ENCODE measurements around the gene GORASP2. TPM values are rescaled to one million over a fixed set of nuclear protein-coding genes. Genes with fewer than 3 reads are reported as not detected.

Gene GORASP2
- total RNA-seq, 2 donors from 2014 or later, result 90.9 to 104 TPM

GRCh38 chr2:170940066-170940465 lies 11.0 kb downstream of the GORASP2 start:
- Histone ChIP-seq H3K9ac (ENCODE audit: extremely low read depth, low read length, poor library complexity, severe bottlenecking) (no peak overlapping the region), H3K4me3 (ENCODE audit: low read length) (no peak overlapping the region), H3K36me3 (ENCODE audit: control insufficient read depth, insufficient read depth, low read length) (peaks cover 40% of the 10 kb centered on the region), H3K27ac (ENCODE audit: low read depth, low read length) (no peak overlapping the region), H3K27me3 (ENCODE audit: control insufficient read depth, insufficient read depth, low read length, poor library complexity, severe bottlenecking) (no peaks in the 10 kb centered on the region), H3K4me1 (ENCODE audit: control insufficient read depth, insufficient read depth, low read length) (no peaks in the 10 kb centered on the region), H3K9me3 (ENCODE audit: control insufficient read depth, low read length) (no peaks in the 10 kb centered on the region)
- Mint-ChIP-seq H3K36me3 (ENCODE audit: low read depth) (peaks cover 18% of the 10 kb centered on the region), H3K9me3 (no peaks in the 10 kb centered on the region), H3K27ac (peak overlapping the region; percentile 12), H3K4me1 (peaks cover 9% of the 10 kb centered on the region), H3K4me3 (no peak overlapping the region), H3K27me3 (ENCODE audit: insufficient read depth) (no peaks in the 10 kb centered on the region)
- no peak for TF ChIP-seq CTCF (conservative IDR thresholded peaks at IDR 0.05)
- no peak for DNase-seq

DNA sequence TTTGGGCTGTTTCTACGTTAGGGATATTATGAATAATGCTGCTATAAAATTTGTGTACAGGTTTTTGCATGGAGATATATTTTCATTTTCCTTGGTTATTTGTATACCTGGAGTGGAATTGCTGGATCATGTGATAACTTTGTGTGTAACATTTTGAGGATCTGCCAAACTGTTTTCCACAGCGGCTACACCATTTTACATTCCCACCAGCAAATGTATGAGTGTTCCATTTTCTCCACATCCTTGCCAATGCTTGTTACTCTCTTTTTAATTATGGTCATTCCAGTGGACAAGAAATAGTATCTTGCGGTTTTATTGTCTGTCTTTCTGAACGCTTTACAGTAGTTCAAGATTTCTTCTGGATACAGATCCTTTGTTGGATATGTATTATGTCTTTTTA lies 13.6 kb downstream of the GORASP2 start:
- Histone ChIP-seq H3K36me3 (ENCODE audit: control insufficient read depth, insufficient read depth, low read length) (peaks cover 32% of the 10 kb centered on the region), H3K4me1 (ENCODE audit: control insufficient read depth, insufficient read depth, low read length) (no peaks in the 10 kb centered on the region), H3K4me3 (ENCODE audit: low read length) (no peak overlapping the region), H3K9me3 (ENCODE audit: control insufficient read depth, low read length) (no peaks in the 10 kb centered on the region), H3K9ac (ENCODE audit: extremely low read depth, low read length, poor library complexity, severe bottlenecking) (no peak overlapping the region), H3K27ac (ENCODE audit: low read depth, low read length) (no peak overlapping the region), H3K27me3 (ENCODE audit: control insufficient read depth, insufficient read depth, low read length, poor library complexity, severe bottlenecking) (no peaks in the 10 kb centered on the region)
- no peak for DNase-seq
- peaks cover 9% of the 10 kb centered on the region for H3K36me3 Mint-ChIP-seq (ENCODE audit: low read depth)
- H3K4me3 Mint-ChIP-seq, result no peak overlapping the region
- no peaks in the 10 kb centered on the region for H3K27me3 Mint-ChIP-seq (ENCODE audit: insufficient read depth)
- peaks cover 11% of the 10 kb centered on the region for H3K4me1 Mint-ChIP-seq
- H3K9me3 Mint-ChIP-seq, result no peaks in the 10 kb centered on the region
- WGBS, 2 experiments (ENCODE audit: insufficient coverage in 1 of 2, insufficient read length in 1 of 2), result 82 to 100% methylated on average over 2 to 4 of the region's 4 CpGs
- H3K27ac Mint-ChIP-seq, result no peak overlapping the region
- no peak for TF ChIP-seq CTCF (conservative IDR thresholded peaks at IDR 0.05)

- no peak overlapping the region for H3K27ac ChIP-seq (ENCODE audit: low read depth, low read length)
- no peaks in the 10 kb centered on the region for H3K4me1 ChIP-seq (ENCODE audit: control insufficient read depth, insufficient read depth, low read length)
- H3K4me1 Mint-ChIP-seq, result peaks cover 11% of the 10 kb centered on the region
- H3K27ac Mint-ChIP-seq, result no peak overlapping the region
- no peaks in the 10 kb centered on the region for H3K27me3 Mint-ChIP-seq (ENCODE audit: insufficient read depth)
- peaks cover 28% of the 10 kb centered on the region for H3K36me3 ChIP-seq (ENCODE audit: control insufficient read depth, insufficient read depth, low read length)
- no peak overlapping the region for H3K4me3 ChIP-seq (ENCODE audit: low read length)
- WGBS, 2 experiments (ENCODE audit: insufficient coverage in 1 of 2, insufficient read length in 1 of 2), result 100% methylated on average over 1 of the region's 1 CpG; no CpG with 5 or more reads in 1 of the 2 experiments
- no peak for DNase-seq
- H3K9me3 ChIP-seq (ENCODE audit: control insufficient read depth, low read length), result no peaks in the 10 kb centered on the region
- no peak overlapping the region for H3K4me3 Mint-ChIP-seq
- H3K27me3 ChIP-seq (ENCODE audit: control insufficient read depth, insufficient read depth, low read length, poor library complexity, severe bottlenecking), result no peaks in the 10 kb centered on the region
- peaks cover 9% of the 10 kb centered on the region for H3K36me3 Mint-ChIP-seq (ENCODE audit: low read depth)
- H3K9ac ChIP-seq (ENCODE audit: extremely low read depth, low read length, poor library complexity, severe bottlenecking), result no peak overlapping the region
- no peak for TF ChIP-seq CTCF (conservative IDR thresholded peaks at IDR 0.05)
- no peaks in the 10 kb centered on the region for H3K9me3 Mint-ChIP-seq
Observed at GRCh38 chr2:170943041-170943440, 14.0 kb downstream of the GORASP2 start.
